GM15510 (cell line): ENCODE measurements around the gene LDHB.

Experiments
- POLR2A ChIP-seq: IDR thresholded peaks from 3 replicates; pipeline ENCODE4 v1.6.1; 2011; ENCODE audit warnings: borderline replicate concordance; ENCODE audit not compliant: insufficient read length; ENCODE audit errors: extremely low read depth

LDHB gene

GRCh38 chr12:21599143-21599999, 58.3 kb downstream of the LDHB start:
- TF ChIP-seq POLR2A: no peak

GRCh38 chr12:21598651-21599050, 59.0 kb downstream of the LDHB start:
- TF ChIP-seq POLR2A: no peak

- no peak for TF ChIP-seq POLR2A
Observed at GRCh38 chr12:21585485-21585884, 72.2 kb downstream of the LDHB start.
